Right lobe of liver (tissue), 6 donors: Measurements from ENCODE around the gene SYTL3. TPM values are rescaled to one million over a fixed set of nuclear protein-coding genes. Genes with fewer than 3 reads are reported as not detected.
A peak's percentile ranks its signal among the peaks of the same experiment; 100 is the strongest.

ENCODE experiments used
- ATAC-seq, 4 donors: fragments of 200-7000 bp; cut with Tn5 transposase; one replicate each; pipeline ENCODE4 v1.9.1; 2020; ENCODE audit warnings: mild to moderate bottlenecking in 4 of 4, moderate library complexity in 4 of 4
- DNase-seq, 3 donors: peaks; one replicate each; pipeline ENCODE4 v3.0.0-alpha.2; 2020
- H3K27ac ChIP-seq, 3 donors: fragments of 200-600 bp; one replicate each; pipeline ENCODE4 v1.8.0; 2022
- H3K27me3 ChIP-seq, 2 donors: fragments of 200-600 bp; one replicate each; pipeline ENCODE4 v1.8.0; 2022
- H3K36me3 ChIP-seq, 4 donors: fragments of 200-600 bp; sonication (generic) in 1 of 4; one replicate each; pipeline versions ENCODE4 v1.5.1 to v1.8.0; 2017 to 2022; ENCODE audit warnings: control low read depth in 1 of 4
- H3K4me1 ChIP-seq, 4 donors: fragments of 200-600 bp; sonication (generic) in 1 of 4; one replicate each; pipeline versions ENCODE4 v1.5.1 to v1.8.0; 2017 to 2022; ENCODE audit warnings: control low read depth in 1 of 4
- H3K4me3 ChIP-seq, 3 donors: fragments of 200-600 bp; one replicate each; pipeline ENCODE4 v1.8.0; 2022
- H3K9me3 ChIP-seq, 4 donors: fragments of 200-600 bp; sonication (generic) in 1 of 4; one replicate each; pipeline versions ENCODE4 v1.5.1 to v1.8.0; 2017 to 2022; ENCODE audit warnings: control low read depth in 1 of 4
- CTCF ChIP-seq, 4 donors: fragments of 200-600 bp in 3 of 4; fragments of 450-650 bp in 1 of 4; IDR thresholded peaks; one replicate each; pipeline versions ENCODE4 v1.5.1 to v1.8.0; 2016 to 2022; ENCODE audit warnings: antibody characterized with exemption in 4 of 4, mild to moderate bottlenecking in 2 of 4
- POLR2A ChIP-seq: fragments of 450-650 bp; IDR thresholded peaks from one replicate; pipeline ENCODE4 v1.6.1; 2017; ENCODE audit warnings: antibody characterized with exemption, mild to moderate bottlenecking
- WGBS: methylation state at CpG from one replicate; pipeline ENCODE4 v1.1.6; 2018; ENCODE audit warnings: low coverage, low lambda C conversion rate; ENCODE audit not compliant: insufficient coverage; ENCODE audit errors: missing lambda C conversion rate; 5-methylcytosine and 5-hydroxymethylcytosine counted together
- intact Hi-C, 2 donors: fragments of 100-400 bp; cut with DNase I; formaldehyde crosslinking; loops; one replicate each; pipeline versions ENCODE4 v1.11.2 to v1.14.1; 2022
- total RNA-seq, 6 experiments: library from RNA; depleted of rRNA in 2 of 6; stranded (reverse); fragments of >200 nt in 2 of 6; fragmentation: NEBNext Ultra II Directional in 3 of 6; extraction: Animal tissue kit (Norgen Biotek cat#: 25700) in 3 of 6; gene quantifications; one replicate each; pipeline versions ENCODE4 v1.1.0 to v1.2.4, GENCODE V29; 2016 to 2023
- donor health status: DM: no; HTN: yes; CAD: no.
- donor health status: DM: no; HTN: no; CAD: no.
- donor health status: DM: no; HTN: no; CAD: no.
- donor health status: DM: no; HTN: yes; CAD: no.
- donor health status: DM: no; HTN: yes; CAD: no.

SYTL3 gene
- total RNA-seq, 6 experiments from 2014 or later, result 0.66 to 1.7 (median 1.0) TPM

GRCh38 chr6:158635427-158636073 lies 14.3 kb upstream of the SYTL3 start:
- Histone ChIP-seq H3K27ac (no peak overlapping the region), H3K27me3 (no peaks in the 10 kb centered on the region), H3K4me1 (peaks cover 0 to 10% (median 8%) of the 10 kb centered on the region in 4 donors), H3K4me3 (no peak overlapping the region), H3K9me3 (no peaks in the 10 kb centered on the region), H3K36me3 (peaks cover 0 to 26% (median 6%) of the 10 kb centered on the region in 4 donors)
- DNase-seq, result peak in 1 of 3 donors; percentile 6
- ATAC-seq, result no peak
- TF ChIP-seq POLR2A (no peak), CTCF (IDR thresholded peaks at IDR 0.05) (no peak)
- 92% methylated on average over 6 of the region's 7 CpGs for WGBS
- intact Hi-C loops, result no loop called here

GRCh38 chr6:158636778-158637177 lies 13.1 kb upstream of the SYTL3 start:
- DNase-seq (peak in 1 of 3 donors; percentile 8), ATAC-seq (no peak)
- no peak overlapping the region for H3K4me3 ChIP-seq
- intact Hi-C loops, result no loop called here
- H3K4me1 ChIP-seq, result no peaks in the 10 kb centered on the region
- H3K27me3 ChIP-seq, result no peaks in the 10 kb centered on the region
- TF ChIP-seq POLR2A (no peak), CTCF (IDR thresholded peaks at IDR 0.05) (no peak)
- no peak overlapping the region for H3K27ac ChIP-seq
- peaks cover 0 to 26% (median 9%) of the 10 kb centered on the region in 4 donors for H3K36me3 ChIP-seq
- WGBS, result 75% methylated on average over 2 of the region's 8 CpGs
- H3K9me3 ChIP-seq, result no peaks in the 10 kb centered on the region

- Histone ChIP-seq H3K27me3 (no peaks in the 10 kb centered on the region), H3K36me3 (peaks cover 0 to 26% (median 9%) of the 10 kb centered on the region in 4 donors), H3K4me3 (no peak overlapping the region), H3K27ac (no peak overlapping the region), H3K4me1 (peaks cover 0 to 11% (median 6%) of the 10 kb centered on the region in 4 donors), H3K9me3 (no peaks in the 10 kb centered on the region)
- no peak for ATAC-seq
- no peak for TF ChIP-seq POLR2A
- DNase-seq, result peak in 1 of 3 donors; percentile 18
- intact Hi-C loops, result no loop called here
- WGBS, result 79% methylated on average over 3 of the region's 3 CpGs
Measured at GRCh38 chr6:158638324-158638854, 11.5 kb upstream of the SYTL3 start.

- Histone ChIP-seq H3K4me3 (no peak overlapping the region), H3K27me3 (no peaks in the 10 kb centered on the region), H3K9me3 (no peaks in the 10 kb centered on the region), H3K36me3 (peaks cover 0 to 26% (median 9%) of the 10 kb centered on the region in 4 donors), H3K4me1 (peaks cover 0 to 16% (median 9%) of the 10 kb centered on the region in 4 donors), H3K27ac (no peak overlapping the region)
- TF ChIP-seq CTCF (IDR thresholded peaks at IDR 0.05) (no peak), POLR2A (no peak)
- intact Hi-C loops, result no loop called here
- no peak for ATAC-seq
- WGBS, result 89% methylated on average over 4 of the region's 5 CpGs
- peak in 1 of 3 donors; percentile 31 for DNase-seq
Measured at GRCh38 chr6:158639056-158639455, 10.8 kb upstream of the SYTL3 start.

- H3K27me3 ChIP-seq, result no peaks in the 10 kb centered on the region
- no peak overlapping the region for H3K27ac ChIP-seq
- H3K36me3 ChIP-seq, result peaks cover 0 to 14% (median 5%) of the 10 kb centered on the region in 4 donors
- WGBS, result 71% methylated on average over 1 of the region's 2 CpGs
- intact Hi-C loops, result no loop called here
- no peak for TF ChIP-seq CTCF (IDR thresholded peaks at IDR 0.05)
- TF ChIP-seq POLR2A, result no peak
- DNase-seq, result peak in 1 of 3 donors; percentile 36
- H3K4me3 ChIP-seq, result no peak overlapping the region
- H3K9me3 ChIP-seq, result no peaks in the 10 kb centered on the region
- peaks cover 0 to 16% (median 9%) of the 10 kb centered on the region in 4 donors for H3K4me1 ChIP-seq
- ATAC-seq, result no peak
Measured at GRCh38 chr6:158640519-158640918, 9.3 kb upstream of the SYTL3 start.
